Renal cortical epithelial cell (primary cell): ENCODE results near the gene ZC3H12D. TPM values are rescaled to one million over a fixed set of nuclear protein-coding genes. Genes with fewer than 3 reads are reported as not detected.
A peak's percentile ranks its signal among the peaks of the same experiment; 100 is the strongest.

Source experiments
- DNase-seq: peaks from one replicate; pipeline ENCODE4 v3.0.0-alpha.2; 2011; ENCODE audit warnings: low read depth
- total RNA-seq: library from RNA; depleted of rRNA; stranded (reverse); fragments of >200 nt; gene quantifications from 2 replicates; pipeline ENCODE4 v1.2.3, GENCODE V29; 2014

Gene ZC3H12D
- total RNA-seq, 1 donor from 2014 or later: 0.15 TPM

GRCh38 chr6:149443411-149444181 is 41.2 kb downstream of the ZC3H12D start:
- no peak for DNase-seq

DNA sequence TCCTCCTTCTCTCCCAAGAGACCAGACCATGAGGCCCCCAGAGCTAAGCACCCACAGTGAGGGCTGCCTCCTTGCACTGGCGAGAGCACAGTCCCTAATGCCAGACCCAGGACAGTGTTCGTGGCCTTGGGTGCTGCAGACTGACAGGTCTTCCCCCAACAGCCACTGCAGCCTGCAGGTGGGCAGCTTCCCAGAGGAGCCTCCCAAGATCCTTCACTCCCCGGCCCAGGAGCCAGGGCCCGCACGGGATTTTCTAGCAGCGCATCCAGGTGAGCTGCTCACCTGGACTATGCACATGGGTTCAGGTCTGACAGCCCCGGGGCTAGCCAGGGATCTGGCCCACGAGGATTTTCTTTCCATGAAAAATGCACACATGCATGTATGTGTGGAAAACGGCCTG is 43.1 kb downstream of the ZC3H12D start:
- DNase-seq: no peak

- DNase-seq: no peak
Measured at GRCh38 chr6:149440735-149441671, 43.8 kb downstream of the ZC3H12D start.

- DNase-seq: no peak
Measured at GRCh38 chr6:149439626-149440025, 45.2 kb downstream of the ZC3H12D start.

GRCh38 chr6:149438855-149439254 is 46.0 kb downstream of the ZC3H12D start:
- DNase-seq: no peak

- no peak for DNase-seq
Measured at GRCh38 chr6:149437212-149437611, 47.6 kb downstream of the ZC3H12D start.

DNA sequence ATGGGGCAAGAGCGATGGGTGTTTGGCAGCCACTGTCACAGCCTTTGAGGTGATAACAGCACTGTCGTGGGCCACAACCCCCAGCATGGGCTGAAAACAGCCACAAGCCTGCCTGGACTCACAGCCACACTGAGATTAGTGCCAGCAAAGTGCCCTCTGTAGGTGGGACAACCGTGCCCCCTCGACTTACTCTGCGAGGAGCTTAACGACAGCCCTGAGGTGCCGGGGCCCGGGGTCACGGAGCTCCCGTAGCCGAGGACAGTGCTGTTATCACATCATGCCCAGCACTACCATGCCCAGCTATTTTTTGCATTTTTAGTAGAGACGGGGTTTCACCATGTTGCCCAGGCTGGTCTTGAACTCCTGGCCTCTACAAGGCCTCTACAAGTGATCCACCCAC is 48.2 kb downstream of the ZC3H12D start:
- no peak for DNase-seq

GRCh38 chr6:149435919-149436586 is 48.8 kb downstream of the ZC3H12D start:
- no peak for DNase-seq

DNA sequence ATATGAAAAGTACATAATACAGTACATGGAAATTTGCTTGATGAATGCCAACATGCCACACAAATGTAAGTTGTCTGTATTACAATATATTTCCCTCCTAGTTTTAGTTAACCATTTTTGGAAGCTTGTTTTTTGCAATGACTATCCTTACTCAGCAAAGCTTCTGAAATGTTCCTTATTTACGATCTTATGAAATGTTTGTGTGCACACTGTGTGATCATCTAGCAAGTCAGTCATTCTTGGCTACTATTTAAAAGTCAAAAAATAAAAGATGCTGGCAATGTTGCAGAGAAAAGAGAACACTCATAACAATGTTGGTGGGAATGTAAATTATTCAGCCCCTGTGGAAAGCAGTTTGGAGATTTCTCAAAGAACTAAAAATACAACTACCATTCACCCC is 50.9 kb downstream of the ZC3H12D start:
- DNase-seq: no peak

- no peak for DNase-seq
Measured at GRCh38 chr6:149433405-149433804, 51.4 kb downstream of the ZC3H12D start.

DNA sequence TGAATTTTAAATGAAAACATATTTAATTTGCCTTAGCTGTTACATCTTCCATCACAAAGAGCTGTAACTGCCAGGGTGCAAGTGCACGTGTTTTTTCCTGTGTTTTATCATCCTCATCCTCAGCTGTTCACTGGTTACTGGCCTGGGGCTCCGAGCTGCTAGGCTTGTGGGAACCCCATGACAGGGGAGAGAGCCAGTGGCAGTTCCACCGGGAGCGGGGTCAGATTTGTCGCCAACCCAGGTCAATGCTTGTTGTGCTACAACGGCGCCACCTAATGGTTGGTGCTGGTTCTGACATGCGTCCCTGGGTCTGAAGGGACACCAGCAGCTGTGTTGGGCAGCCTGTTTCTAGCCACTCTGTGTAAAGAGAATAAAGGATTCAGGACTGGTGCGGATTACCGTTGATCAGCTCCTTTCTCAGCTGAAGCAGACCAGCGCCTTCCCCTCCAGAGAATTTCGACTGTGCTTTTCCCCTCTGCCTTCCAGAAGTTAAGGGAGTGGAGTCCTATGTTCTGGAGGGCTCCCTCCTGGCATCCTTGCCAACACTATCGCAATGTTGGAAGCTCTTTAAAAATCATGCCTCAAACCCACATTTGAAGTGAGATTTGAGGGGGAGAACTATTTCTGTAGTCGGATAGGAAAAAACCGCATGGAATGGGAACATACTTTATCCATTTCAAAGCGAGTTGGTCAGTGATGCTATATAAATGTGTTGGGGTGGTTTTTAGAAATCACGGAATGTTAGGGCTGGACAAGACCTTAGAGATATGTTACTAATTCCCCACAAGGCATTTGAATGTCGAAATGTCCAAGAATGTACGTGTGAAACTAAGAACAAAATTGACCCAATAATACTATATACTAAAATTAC is 52.7 kb downstream of the ZC3H12D start:
- DNase-seq: peak; percentile 53

DNA sequence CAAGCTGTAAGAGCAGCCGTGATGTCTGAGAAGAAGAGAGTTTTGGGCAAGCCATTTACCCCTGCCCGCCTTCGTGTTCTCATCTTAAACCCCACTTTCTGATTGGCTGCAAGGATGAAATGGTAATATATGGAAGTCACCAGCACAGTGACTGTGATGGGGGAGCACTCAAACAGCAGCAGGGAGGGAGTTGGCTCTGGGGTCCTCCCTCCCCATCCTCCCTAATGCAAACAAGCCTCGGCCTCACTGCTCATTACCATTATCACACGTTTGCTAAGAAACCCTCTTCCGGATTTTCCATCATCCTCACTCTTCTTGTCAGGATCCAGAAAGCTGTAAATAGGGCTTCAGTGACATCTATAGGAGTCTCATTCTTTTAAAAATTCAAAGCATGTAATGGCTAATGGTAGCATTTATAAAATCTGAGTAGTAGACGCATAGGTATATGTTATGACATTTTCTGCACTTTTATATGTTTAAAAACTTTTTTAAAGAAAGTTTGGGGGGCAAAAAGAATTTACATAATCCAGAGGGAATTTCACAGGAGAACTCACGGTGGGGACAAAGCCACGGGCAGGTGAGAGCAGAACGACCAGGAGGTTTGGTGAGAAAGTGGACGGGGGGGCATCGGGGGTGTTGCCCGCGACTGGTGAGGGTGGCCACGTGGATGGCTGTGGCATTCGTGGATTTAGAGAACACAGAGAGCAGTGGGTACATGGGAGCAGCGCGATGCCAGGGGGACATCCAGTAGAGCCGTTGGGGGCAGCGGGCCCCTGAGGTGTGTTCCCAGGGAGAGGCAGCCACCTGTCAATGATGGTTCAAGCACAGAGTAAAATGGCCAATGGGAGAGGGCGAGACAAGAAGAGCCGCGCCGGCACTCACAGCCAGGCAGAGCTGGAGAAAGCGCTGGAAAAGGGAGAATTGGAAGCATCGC is 55.1 kb downstream of the ZC3H12D start:
- no peak for DNase-seq

DNA sequence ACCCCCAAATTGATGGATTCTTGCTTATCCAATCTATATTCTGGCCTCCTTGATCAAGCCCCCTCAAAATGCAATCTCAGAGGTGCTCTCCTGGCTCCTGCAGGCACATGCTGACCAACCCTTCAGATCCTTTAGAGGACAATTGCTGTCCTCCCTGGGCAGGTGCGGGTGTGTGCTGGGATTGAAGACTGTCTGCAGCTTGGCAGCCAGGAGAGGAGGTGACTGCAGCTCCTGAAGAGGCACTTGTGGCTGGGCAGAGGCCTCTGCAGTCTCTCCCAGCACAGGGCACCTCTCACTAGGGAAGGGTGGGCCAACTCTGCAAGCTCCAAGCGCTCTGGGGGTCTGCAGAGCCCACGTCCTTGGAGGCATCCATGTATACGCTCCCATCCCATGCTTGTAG is 56.2 kb downstream of the ZC3H12D start:
- DNase-seq: no peak

DNA sequence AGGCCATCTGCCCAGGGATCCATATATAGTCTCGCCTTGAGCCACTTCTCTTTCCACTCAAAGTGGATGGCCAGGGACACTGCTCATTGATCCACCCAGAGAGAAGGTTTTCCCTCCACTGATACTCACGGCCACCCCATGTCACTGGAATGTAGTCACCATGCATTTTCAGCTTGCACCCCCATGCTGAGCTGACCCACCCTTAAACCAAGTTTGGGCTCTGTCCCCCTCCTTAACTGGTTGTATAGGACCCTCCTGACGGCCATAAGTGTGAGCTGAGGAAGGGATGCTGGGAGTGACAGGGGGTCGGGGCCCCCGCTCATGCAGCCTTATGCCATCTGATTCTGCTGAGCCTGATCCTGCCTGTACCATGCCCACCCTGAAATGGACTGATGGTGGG is 59.1 kb downstream of the ZC3H12D start:
- DNase-seq: no peak

GRCh38 chr6:149425224-149425623 is 59.6 kb downstream of the ZC3H12D start:
- no peak for DNase-seq

- no peak for DNase-seq
Measured at GRCh38 chr6:149423964-149424440, 60.8 kb downstream of the ZC3H12D start.

- no peak for DNase-seq
Measured at GRCh38 chr6:149422581-149422980, 62.2 kb downstream of the ZC3H12D start.

- DNase-seq: no peak
Measured at GRCh38 chr6:149421132-149421531, 63.7 kb downstream of the ZC3H12D start.

DNA sequence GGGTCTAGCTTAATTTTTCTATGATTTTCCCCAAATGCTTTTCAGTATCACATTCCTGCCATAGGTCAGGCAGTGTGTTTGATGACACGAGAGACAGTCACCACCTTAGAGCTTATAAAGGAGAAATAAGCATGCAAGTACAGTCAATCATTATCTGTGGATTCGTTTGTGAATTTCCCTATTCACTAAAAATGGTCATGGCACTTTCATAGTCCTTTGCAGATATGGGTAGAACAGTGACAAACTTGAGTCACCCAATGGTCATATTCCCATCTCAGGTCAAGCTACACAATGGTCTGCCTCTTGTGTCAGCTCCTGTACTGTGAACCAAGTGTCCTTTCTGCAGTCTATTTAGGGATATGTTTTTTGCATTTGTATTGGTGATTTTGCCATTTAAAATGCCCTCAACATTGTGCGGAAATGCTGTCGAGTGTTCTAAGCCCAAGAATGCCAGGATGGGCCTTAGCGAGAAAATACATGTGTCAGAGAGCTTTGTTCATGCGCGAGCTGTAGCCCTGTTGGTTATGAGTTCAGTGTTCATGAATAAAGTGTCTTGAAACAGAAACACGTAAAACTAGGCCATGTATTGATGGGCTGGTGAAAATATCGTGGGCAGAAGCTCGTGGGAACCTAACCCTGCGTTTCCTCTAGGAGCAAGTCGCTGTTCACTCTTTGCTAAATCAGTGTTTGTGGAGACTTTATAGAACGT is 65.0 kb downstream of the ZC3H12D start:
- no peak for DNase-seq
